Amniotic epithelial cell (primary cell): ENCODE measurements around the gene UBE3B.

Experiments used
- DNase-seq: peaks from one replicate; pipeline ENCODE4 v3.0.0-alpha.2; 2010; ENCODE audit warnings: low read depth

UBE3B gene

GRCh38 chr12:109475993-109476806 is 1.2 kb upstream of the UBE3B start:
- no peak for DNase-seq

- no peak for DNase-seq
Measured at GRCh38 chr12:109476807-109477184, 638 bp upstream of the UBE3B start.

GRCh38 chr12:109477963-109478315 is 505 bp downstream of the UBE3B start:
- DNase-seq, result no peak

- no peak for DNase-seq
Measured at GRCh38 chr12:109479761-109480160, 2.3 kb downstream of the UBE3B start.

DNA sequence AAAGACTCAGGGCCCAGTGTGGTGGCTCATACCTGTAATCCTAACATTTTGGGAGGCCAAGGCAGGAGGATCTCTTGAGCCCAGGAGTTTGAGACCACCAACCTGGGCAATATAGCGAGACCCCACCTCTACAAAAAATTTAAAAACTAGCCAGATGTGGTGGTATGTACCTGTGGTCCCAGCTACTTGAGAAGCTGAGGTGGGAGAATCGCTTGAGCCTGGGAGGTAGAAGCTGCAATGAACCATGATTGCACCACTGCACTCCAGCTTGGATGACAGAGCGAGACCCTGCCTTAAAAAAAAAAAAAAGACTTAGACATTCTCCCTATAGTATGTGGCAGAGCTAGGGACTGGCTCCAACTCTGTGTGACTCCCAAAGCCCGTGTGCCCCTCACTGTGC is 2.9 kb downstream of the UBE3B start:
- DNase-seq, result no peak

GRCh38 chr12:109481863-109482262 is 4.4 kb downstream of the UBE3B start:
- DNase-seq, result no peak

DNA sequence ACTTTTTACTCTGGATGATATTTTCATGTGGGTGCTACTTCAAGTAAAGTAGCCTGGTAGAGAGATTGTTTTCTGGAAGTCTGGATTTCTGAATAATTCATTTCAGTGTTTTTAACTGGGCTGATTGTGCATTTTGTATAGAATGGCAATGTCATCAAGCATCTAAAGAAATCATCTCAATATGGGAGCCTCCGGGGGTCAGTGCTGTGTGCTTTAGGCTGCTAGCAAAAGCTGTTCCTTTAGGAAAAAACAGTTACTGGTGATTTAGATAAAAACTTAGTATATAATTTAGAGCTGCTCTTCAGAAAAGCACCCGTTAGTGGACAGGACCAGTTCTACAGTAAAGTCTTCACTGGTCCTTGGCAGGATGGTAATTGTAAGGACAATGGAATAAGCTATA is 5.1 kb downstream of the UBE3B start:
- no peak for DNase-seq

GRCh38 chr12:109482894-109483293 is 5.5 kb downstream of the UBE3B start:
- no peak for DNase-seq

GRCh38 chr12:109483346-109483745 is 5.9 kb downstream of the UBE3B start:
- no peak for DNase-seq

DNA sequence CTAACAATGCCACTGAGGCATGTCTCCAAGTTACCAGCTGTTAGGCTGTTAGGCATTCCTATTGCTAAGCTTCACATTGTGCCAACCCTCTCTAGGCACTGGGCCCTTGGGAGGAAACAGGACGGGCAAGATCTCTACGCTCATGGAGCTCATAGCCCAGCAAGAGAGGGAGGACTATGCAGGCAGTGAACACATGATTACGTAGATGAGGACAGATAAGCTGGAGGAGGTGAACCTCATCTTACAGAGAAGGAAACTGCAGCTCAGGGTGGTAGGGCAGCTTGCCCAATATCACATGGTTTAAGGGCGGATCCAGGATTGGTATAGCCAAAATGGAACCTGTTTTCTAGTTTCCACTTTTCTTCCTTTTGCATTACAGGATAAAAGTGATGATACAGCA is 7.8 kb downstream of the UBE3B start:
- no peak for DNase-seq

DNA sequence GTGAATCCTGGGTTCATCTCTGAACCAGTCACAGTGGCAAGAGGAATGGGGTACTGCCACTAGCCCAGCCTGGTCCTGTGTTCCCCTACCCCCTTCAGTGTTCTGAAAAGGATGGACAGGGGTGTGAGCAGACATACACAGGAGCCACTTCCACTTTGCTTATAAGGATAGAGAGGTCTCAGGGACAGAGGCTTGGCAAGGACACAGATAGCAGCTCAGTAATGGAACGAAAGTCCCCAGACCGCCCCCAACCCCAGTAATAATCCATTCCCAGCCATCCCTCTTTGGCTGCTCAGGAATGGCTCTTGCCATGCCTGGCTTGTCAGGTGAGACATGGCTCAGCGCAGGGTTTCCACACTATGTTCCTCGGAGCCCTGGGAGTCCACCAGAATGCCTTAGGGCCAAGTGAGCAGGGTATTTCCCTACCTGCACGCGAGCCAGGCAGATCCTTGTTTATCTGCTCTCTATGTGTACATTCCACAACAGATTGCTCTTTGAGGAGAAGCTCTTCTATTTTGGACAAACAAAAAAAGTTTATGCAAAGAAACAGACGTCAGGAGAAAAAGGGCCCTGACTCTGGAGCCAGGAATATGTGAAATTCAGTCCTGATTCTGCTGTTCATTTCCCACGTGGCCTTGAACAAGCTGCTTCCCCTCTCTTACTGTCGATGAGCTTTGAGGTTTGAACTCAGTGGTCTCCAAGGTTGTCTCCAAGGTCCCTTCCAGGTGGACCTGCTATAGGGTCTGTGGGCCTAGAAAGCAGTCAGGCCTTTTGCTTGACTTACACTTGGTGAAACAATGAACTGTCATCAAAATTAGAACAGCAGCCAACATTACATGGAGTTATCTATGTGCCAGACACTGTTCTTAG is 10.0 kb downstream of the UBE3B start:
- no peak for DNase-seq

GRCh38 chr12:109488051-109488665 is 10.7 kb downstream of the UBE3B start:
- no peak for DNase-seq

- DNase-seq, result no peak
Measured at GRCh38 chr12:109489016-109489954, 11.9 kb downstream of the UBE3B start.

- DNase-seq, result no peak
Measured at GRCh38 chr12:109489955-109490565, 12.6 kb downstream of the UBE3B start.

DNA sequence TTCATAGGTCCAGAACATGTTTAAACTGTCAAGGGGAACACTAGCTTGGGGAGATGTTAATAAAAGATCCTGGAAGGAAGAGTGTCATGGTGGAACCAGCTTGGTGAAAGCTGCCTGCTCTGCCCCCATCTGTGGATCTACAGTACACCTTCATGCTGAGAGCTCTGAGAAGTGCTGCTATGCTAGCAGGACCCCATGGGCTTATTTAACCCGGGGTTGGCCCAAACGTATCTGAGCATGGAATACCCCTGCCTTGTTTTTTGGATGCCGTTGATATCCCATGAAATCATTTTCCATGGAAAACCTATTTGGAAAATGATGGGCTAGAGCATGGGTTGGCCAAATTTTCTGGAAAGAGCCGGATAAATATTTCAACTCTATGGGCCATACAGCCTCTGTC is 14.2 kb downstream of the UBE3B start:
- DNase-seq, result no peak

DNA sequence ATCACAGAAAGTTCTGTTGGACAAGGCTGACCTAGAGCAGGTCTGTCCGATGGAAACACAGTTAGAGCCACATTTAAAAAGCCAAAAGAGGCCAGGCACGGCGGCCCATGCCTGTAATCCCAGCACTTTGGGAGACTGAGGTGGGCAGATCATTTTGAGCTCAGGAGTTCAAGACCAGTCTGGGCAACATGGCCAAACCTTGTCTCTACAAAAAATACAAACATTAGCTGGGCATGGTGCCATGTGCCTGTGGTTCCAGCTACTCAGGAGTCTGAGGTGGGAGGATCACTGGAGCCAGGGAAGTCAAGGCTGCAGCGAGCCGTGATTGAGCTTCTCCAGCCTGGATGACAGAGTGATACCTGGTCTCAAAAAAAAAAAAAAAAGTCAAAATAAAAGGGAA is 14.9 kb downstream of the UBE3B start:
- DNase-seq, result no peak

DNA sequence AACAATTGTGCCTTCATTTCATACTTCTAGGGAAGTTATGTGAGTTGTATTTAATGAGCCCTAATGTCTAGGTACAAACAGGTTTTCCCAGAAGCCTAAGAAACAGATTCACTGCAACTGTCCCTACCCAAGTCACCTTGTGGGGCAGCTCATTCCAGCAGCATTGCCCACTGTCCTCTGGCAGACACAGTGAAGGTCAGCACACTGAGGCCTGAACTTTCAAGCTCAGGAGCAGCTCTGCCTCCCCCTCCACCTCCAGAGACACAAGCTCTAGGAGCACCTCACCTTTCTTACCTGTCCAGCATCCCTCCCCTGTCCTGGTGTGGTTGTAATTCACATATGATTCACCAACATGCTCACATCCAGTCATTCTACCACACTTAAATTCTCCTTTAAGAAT is 15.7 kb downstream of the UBE3B start:
- DNase-seq, result no peak

DNA sequence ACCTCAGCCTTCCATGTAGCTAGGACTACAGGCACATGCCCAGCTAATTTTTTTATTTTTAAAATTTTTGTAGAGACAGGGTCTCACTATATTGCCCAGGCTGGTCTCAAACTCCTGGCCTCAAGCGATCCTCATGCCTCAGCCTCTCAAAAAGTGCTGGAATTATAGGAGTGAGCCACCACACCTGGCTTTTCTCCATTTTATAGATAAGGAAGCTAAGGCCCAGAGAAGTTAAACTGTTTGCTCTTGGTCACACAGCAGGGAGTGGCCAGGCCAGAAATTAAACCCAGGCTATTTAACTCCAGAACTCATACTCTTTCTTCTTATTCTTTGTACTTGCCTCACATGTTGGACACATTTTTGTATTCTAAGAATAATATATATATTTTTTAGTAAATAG is 16.5 kb downstream of the UBE3B start:
- no peak for DNase-seq

DNA sequence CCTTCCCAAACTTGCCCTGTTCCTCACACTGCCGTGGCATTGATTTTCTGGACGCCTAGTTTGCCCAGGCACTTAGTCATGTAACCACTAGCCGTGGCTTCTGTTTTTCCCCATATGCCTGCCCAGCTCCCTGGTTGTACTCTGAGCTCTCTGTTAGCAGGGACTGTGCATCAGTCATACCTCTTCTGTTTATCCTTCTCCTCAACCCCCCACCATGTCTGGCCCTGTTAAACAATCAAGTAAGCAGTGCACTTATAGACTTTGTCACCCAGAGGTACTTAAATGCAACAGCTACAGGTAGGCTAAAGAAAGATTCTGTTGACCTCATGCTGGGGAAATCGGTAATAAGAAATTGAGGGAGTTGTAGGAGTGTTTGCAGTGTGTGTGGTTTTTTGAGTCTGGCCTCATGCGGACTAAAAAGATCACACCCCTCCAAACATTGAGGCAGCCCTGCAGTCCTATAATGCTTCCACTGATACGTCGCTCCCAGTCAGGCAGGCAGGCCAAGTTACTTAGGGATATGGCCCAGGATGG is 17.0 kb downstream of the UBE3B start:
- no peak for DNase-seq

DNA sequence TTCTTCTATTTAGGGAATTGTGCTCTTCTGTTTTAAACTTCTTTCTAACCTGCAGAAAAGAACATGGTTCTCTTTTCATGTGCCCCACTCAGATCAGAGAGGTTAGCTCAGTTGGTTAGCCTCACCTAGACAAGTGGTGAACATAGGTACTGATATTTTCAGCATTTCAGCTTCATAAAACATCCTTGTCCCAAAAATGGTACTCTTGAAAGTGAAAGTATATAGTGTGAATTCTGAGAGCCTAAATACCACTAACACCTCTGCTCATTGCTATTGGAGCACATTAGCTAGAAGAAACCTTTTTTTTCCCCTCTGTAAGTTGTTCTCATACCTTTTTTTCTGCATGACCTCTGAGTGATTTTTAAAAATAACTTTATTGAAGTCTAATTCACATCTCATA is 17.6 kb downstream of the UBE3B start:
- no peak for DNase-seq

DNA sequence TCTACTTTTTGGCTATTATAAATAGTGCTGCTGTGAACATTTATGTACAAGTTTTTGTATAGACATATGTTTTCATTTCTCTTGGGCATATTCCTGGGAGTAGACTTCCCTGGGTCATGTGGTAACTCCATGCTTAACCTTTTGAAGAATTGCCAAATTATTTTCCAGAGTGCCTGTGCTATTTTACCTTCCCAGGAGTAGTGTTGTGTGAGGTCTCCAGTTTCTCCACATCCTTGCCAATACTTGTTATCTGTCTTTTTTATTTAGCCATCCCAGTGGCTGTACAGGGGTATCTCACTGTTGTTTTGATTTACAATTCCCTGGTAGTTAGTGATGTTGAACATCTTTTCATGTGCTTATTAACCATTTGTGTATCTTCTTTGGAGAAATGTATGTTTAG is 18.9 kb downstream of the UBE3B start:
- DNase-seq, result no peak
